Activated CD8-positive, alpha-beta memory T cell treated with anti-CD3 and anti-CD28 coated beads, Interleukin-2, amount 10 ng/mL, durations not matched to agents 7 days and 5 days (primary cell): ENCODE results near the gene PDE3A. TPM values are rescaled to one million over a fixed set of nuclear protein-coding genes. Genes with fewer than 3 reads are reported as not detected.

ENCODE experiments used
- ATAC-seq: fragments of 150-1000 bp; cut with Tn5 transposase; one replicate; pipeline ENCODE4 v1.10.0; 2021; ENCODE audit warnings: moderate library complexity
- CTCF ChIA-PET: fragments of 350-600 bp; sonication (Branson Sonifier 250); formaldehyde crosslinking; loops from one replicate; lab custom pipeline; 2021; ENCODE audit warnings: antibody characterized with exemption; lab: Charles Lee
- DNase-seq: peaks from one replicate; pipeline ENCODE4 v3.0.0-alpha.2; 2020
- H3K27ac Mint-ChIP-seq: one replicate; pipeline ENCODE4 v1.8.0; 2021; ENCODE audit warnings: mild to moderate bottlenecking, mixed read lengths
- H3K27me3 Mint-ChIP-seq: one replicate; pipeline ENCODE4 v1.8.0; 2021; ENCODE audit warnings: mixed read lengths
- H3K36me3 Mint-ChIP-seq: one replicate; pipeline ENCODE4 v1.8.0; 2021; ENCODE audit warnings: mild to moderate bottlenecking, mixed read lengths
- H3K4me1 Mint-ChIP-seq: one replicate; pipeline ENCODE4 v1.8.0; 2021; ENCODE audit warnings: mixed read lengths
- H3K4me3 Mint-ChIP-seq: one replicate; pipeline ENCODE4 v1.8.0; 2021; ENCODE audit warnings: mild to moderate bottlenecking, moderate library complexity, mixed read lengths
- H3K9me3 Mint-ChIP-seq: one replicate; pipeline ENCODE4 v1.8.0; 2022; ENCODE audit warnings: low read depth, mixed read lengths
- total RNA-seq, 2 experiments: library from RNA; stranded (reverse); gene quantifications; one replicate each; pipeline ENCODE4 v1.2.3, GENCODE V29; 2021

PDE3A gene
- total RNA-seq, 2 experiments from 2014 or later: not detected

DNA sequence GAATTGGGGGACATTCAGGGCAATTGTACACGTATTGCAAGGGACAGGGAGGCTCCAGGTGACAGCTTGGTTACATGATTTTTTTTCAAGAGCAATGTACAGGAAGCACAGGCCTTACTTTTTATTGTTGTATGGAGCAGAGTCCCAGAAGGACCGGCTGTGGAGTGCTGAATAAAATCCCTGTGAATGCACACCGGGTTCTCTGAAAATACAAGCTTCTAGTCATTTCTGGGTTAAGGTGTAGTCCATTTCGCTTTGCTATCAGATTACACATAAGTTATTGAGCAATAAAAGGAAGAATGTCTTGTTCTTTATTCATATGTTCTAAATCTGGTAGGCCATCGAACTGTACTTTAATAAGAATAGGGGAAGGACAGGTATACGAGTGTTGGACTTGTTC is 52.2 kb downstream of the PDE3A start:
- Mint-ChIP-seq H3K4me1 (peaks cover 2% of the 10 kb centered on the region), H3K27me3 (no peaks in the 10 kb centered on the region), H3K4me3 (no peak overlapping the region), H3K27ac (no peak overlapping the region), H3K36me3 (no peaks in the 10 kb centered on the region), H3K9me3 (no peaks in the 10 kb centered on the region)
- CTCF ChIA-PET: no interaction called here
- ATAC-seq (no peak), DNase-seq (no peak)

DNA sequence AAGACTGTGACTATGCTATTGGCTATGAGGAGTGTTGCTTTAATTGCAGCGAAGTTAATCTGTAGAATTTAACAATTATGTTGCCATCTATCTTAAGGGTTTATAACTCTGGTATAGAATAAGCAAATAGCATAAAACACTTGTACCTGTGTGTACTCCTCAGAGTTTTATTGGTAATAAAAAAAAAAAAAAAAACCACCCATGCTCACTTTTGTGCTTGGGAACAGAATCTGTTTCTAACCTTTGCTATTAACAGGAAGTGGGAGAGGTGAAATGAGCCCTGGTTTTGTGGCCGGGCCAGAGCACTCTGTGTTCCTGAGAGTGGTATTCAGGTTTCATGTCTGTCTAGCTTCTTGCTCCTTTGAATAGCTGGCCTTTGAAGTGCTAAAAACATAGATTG is 53.1 kb downstream of the PDE3A start:
- Mint-ChIP-seq H3K4me3 (no peak overlapping the region), H3K4me1 (peaks cover 2% of the 10 kb centered on the region), H3K36me3 (no peaks in the 10 kb centered on the region), H3K27ac (no peak overlapping the region), H3K9me3 (no peaks in the 10 kb centered on the region), H3K27me3 (no peaks in the 10 kb centered on the region)
- DNase-seq (no peak), ATAC-seq (no peak)
- CTCF ChIA-PET: no interaction called here

DNA sequence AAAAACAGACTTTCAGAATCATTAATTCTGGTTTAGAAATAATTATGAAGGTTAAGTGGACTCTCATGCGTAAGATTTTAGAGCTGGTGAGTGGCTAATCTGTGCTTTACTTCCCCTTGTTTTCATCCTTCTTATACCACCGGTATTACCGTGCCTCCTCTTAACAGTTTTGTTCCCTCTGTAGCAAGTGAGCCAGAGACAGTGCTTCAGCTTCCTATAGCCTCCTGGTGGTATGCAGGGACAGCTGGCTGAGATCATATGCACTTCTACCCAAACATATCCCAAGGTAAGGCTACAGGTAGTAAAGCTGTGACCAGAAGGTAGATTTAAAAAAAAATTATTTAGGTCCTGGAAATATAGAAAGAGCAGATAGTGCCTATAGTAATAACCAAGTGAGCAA is 55.2 kb downstream of the PDE3A start:
- no peak for ATAC-seq

DNA sequence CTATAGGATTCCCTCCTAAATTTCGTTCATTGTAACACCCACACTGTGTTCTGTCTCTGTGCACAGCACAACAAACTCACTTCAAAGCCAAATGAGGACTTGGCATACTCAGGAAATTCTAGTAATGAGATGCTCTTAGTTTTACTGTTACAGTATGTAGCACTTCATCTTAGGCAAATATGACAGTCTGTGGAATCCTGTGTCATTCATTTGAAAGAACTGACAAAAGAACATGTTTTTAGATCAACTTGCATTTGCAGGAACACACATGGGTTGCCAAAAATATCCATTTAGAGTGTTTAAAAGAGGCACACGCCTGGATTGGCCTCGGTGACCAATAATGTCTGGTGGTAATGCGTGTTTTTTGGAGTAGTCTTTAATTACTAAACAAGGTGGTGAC is 56.5 kb downstream of the PDE3A start:
- Mint-ChIP-seq H3K4me3 (no peak overlapping the region), H3K27ac (no peak overlapping the region), H3K9me3 (no peaks in the 10 kb centered on the region), H3K4me1 (peaks cover 2% of the 10 kb centered on the region), H3K27me3 (no peaks in the 10 kb centered on the region), H3K36me3 (no peaks in the 10 kb centered on the region)
- DNase-seq: no peak
- ATAC-seq: no peak
- CTCF ChIA-PET: no interaction called here

More for the DNA sequence above, 55.2 kb downstream of the PDE3A start:
- no peak overlapping the region for H3K27ac Mint-ChIP-seq
- DNase-seq: no peak
- H3K36me3 Mint-ChIP-seq: no peaks in the 10 kb centered on the region
- CTCF ChIA-PET: no interaction called here
- no peak overlapping the region for H3K4me3 Mint-ChIP-seq
- no peaks in the 10 kb centered on the region for H3K9me3 Mint-ChIP-seq
- peaks cover 2% of the 10 kb centered on the region for H3K4me1 Mint-ChIP-seq
- no peaks in the 10 kb centered on the region for H3K27me3 Mint-ChIP-seq

DNA sequence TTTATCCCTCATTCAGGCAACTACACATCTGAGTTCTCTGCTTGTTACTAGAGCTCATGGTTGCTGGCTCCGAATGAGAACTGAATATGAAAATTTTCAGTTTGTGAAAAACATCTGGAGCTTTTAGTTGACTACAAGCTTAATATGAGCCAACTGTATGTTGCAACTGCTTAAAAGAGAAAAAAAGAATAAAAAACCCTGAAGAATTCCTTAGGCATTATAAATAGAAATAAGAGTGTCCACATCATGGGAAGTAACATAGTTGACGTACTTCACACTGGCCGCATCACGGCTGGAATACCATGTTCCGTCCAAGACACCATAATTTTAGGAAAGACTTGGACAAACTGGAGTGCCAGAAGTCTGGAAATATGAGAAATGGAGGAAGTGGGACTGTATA is 57.9 kb downstream of the PDE3A start:
- Mint-ChIP-seq H3K36me3 (no peaks in the 10 kb centered on the region), H3K27me3 (peaks cover 2% of the 10 kb centered on the region), H3K27ac (no peak overlapping the region), H3K9me3 (no peaks in the 10 kb centered on the region), H3K4me1 (peaks cover 2% of the 10 kb centered on the region), H3K4me3 (no peak overlapping the region)
- DNase-seq (no peak), ATAC-seq (no peak)
- CTCF ChIA-PET: no interaction called here

DNA sequence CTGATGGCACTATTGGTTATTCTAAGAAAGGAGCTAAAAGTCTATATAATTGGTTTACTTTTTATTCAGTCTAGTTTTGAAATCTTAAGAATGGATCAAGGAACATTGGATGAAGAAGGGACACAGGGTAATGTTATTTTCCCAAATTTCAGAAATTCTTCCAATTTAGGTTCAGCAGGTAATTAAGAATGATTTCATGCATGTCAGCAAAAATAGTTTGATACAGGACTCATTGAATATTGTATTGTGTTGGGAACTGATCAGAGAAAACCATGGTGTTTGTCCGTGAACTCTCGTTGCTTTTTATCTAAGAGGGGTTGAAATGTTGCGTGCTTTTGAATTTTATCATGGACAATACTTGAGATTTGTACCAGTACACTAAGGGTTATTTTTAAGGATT is 58.6 kb downstream of the PDE3A start:
- H3K27ac Mint-ChIP-seq: no peak overlapping the region
- CTCF ChIA-PET: no interaction called here
- peaks cover 2% of the 10 kb centered on the region for H3K27me3 Mint-ChIP-seq

DNA sequence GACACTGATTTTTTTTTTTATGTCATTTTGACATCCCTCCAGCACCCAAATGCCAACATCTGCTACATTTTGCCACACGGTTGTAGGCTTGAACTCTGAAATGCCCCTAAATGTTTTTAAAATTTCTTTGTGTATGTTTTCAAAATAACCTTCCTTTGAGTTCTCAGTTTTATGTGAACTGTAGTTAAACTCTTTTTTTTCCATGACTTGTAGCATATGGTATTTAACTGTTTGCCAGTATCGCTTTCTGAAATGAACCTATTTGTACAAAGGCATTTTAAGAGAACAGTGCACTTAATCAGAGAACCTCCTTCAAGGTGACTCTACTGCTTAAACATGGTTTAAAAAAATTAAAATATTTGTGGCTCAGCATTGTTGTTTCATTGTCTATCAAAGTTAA is 61.5 kb downstream of the PDE3A start:
- peaks cover 2% of the 10 kb centered on the region for H3K27me3 Mint-ChIP-seq
- CTCF ChIA-PET: no interaction called here
- no peak overlapping the region for H3K27ac Mint-ChIP-seq
- H3K4me3 Mint-ChIP-seq: no peak overlapping the region
- DNase-seq (no peak), ATAC-seq (no peak)
- H3K4me1 Mint-ChIP-seq: no peaks in the 10 kb centered on the region
- H3K9me3 Mint-ChIP-seq: no peaks in the 10 kb centered on the region
- no peaks in the 10 kb centered on the region for H3K36me3 Mint-ChIP-seq

More for the DNA sequence above, 58.6 kb downstream of the PDE3A start:
- Mint-ChIP-seq H3K4me1 (no peaks in the 10 kb centered on the region), H3K9me3 (no peaks in the 10 kb centered on the region), H3K36me3 (no peaks in the 10 kb centered on the region), H3K4me3 (no peak overlapping the region)
- no peak for DNase-seq
- no peak for ATAC-seq

DNA sequence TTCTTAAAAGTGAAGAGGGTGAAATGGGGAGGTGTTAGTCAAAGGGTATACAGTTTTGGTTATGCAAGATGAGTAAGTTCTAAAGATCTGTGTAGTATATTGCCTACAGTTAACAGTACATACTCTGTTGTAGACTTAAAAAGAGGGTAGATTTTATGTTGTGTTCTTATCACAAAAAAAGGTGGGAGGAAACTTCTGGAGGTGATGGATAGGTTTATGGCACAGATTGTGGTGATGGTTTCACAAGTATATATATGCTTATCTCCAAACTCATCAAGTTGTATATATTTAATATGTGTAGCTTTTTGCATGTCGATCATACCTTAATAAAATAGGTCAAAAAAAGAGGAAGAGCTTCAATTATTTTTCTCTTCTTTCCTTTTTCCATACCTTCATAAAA is 64.0 kb downstream of the PDE3A start:
- Mint-ChIP-seq H3K27me3 (peaks cover 2% of the 10 kb centered on the region), H3K9me3 (no peaks in the 10 kb centered on the region), H3K4me1 (no peaks in the 10 kb centered on the region), H3K36me3 (no peaks in the 10 kb centered on the region), H3K4me3 (no peak overlapping the region), H3K27ac (no peak overlapping the region)
- CTCF ChIA-PET: no interaction called here
- ATAC-seq: no peak
- DNase-seq: no peak

DNA sequence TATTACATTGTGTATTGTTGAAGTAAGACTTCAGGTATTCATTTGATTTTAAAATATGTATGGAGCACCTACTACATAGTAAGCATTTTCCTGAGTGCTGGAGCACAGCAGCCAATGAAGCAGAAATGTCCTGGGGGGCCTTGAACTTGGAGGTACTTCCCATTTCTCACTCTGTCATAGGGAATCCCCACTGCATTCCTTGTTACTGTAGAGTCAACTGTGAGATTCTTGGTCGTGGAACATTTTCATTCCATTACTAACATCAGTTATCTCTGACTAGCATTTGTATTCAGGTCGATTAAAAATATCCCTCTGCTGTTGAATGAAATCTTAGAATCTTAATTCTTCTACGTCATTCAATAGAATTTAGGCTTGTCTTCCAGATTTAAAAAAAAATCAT is 66.7 kb downstream of the PDE3A start:
- no peaks in the 10 kb centered on the region for H3K9me3 Mint-ChIP-seq
- no peaks in the 10 kb centered on the region for H3K36me3 Mint-ChIP-seq
- H3K4me3 Mint-ChIP-seq: no peak overlapping the region
- CTCF ChIA-PET: no interaction called here
- DNase-seq (no peak), ATAC-seq (no peak)
- no peaks in the 10 kb centered on the region for H3K4me1 Mint-ChIP-seq
- H3K27ac Mint-ChIP-seq: no peak overlapping the region
- peaks cover 2% of the 10 kb centered on the region for H3K27me3 Mint-ChIP-seq

DNA sequence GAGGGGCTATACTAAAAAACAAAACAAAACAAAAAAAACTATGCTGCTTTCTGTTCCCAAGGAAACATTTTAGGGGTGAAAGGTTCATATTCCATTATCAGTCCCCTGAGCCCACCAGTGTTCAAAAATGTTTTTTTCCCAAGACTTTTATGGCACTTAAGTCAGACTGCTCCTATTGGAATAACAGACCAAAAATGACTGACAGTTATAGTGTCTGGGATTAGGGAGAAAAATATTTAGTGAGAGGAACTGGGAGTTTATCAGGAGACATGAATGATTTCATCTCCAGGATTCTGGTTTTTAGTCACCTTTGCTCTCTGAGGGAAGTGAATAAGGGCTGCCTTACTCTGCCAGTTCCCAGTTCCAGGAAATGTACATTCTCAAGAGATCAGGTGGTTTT is 68.0 kb downstream of the PDE3A start:
- Mint-ChIP-seq H3K4me3 (no peak overlapping the region), H3K27me3 (no peaks in the 10 kb centered on the region), H3K36me3 (no peaks in the 10 kb centered on the region), H3K9me3 (no peaks in the 10 kb centered on the region), H3K27ac (no peak overlapping the region), H3K4me1 (no peaks in the 10 kb centered on the region)
- ATAC-seq: no peak
- no peak for DNase-seq
- CTCF ChIA-PET: no interaction called here

DNA sequence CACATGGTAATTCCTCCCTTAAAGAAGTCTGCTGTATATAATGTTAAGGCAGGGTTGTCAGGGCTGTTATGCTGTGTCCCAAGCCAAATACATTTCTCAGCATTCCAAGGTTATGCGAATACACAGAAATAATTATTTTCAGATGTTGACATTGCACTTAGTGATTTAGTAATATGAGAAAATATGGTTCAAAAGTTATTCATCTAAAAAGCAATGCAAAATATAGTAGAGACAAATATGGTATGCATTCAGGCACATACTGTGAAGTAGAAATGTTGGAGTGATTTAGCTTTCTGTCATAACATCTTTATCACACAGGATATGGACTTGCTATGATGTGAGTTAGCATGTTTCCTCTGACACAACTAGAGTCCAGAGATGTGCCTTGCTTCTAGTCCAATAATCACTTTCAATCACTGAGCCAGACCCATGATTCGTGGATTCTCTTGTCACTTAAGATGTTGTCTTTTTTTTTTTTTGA is 70.0 kb downstream of the PDE3A start:
- H3K36me3 Mint-ChIP-seq: no peaks in the 10 kb centered on the region
- H3K4me3 Mint-ChIP-seq: no peak overlapping the region
- no peak for ATAC-seq
- H3K27me3 Mint-ChIP-seq: no peaks in the 10 kb centered on the region
- DNase-seq: no peak
- CTCF ChIA-PET: no interaction called here
- no peaks in the 10 kb centered on the region for H3K4me1 Mint-ChIP-seq
- no peak overlapping the region for H3K27ac Mint-ChIP-seq
- no peaks in the 10 kb centered on the region for H3K9me3 Mint-ChIP-seq

DNA sequence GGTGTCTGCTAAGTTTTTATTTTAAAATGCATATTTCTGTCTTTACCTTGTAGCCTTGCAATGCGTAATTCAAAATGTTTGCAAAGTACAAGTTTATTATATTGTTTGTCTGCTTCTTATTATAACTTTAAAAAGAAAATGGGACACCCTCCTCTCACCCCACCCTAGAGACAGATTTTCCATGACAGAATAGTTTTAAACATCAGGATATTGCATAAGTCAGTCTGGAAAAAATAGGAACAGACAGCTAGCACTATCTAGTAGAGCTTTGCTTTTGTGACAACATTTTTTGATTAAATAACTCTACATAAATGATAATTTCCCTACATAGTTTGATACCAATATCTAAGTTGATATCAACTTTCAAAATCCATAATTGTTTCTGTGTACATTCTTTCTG is 71.3 kb downstream of the PDE3A start:
- Mint-ChIP-seq H3K36me3 (no peaks in the 10 kb centered on the region), H3K9me3 (no peaks in the 10 kb centered on the region), H3K27me3 (no peaks in the 10 kb centered on the region), H3K4me3 (no peak overlapping the region), H3K27ac (no peak overlapping the region), H3K4me1 (no peaks in the 10 kb centered on the region)
- DNase-seq (no peak), ATAC-seq (no peak)
- CTCF ChIA-PET: no interaction called here

DNA sequence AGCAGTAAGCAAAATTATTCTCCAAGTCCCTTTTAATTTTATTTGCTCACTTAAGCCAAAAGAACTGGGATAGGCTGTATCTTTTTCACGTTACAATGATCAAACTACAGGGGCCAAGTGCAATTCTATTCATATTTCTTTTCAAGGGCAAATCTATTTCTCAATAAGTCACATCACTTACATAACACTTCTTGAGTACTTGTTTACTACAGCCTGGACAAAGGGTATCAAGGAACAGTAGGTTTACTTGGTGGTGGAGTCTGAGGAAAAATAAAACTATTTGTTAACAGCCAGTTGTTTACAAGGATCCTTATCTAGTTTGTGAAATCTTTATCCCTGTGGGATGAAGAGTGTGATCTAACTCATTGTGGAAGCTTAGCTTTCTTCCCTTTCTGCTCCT is 72.1 kb downstream of the PDE3A start:
- Mint-ChIP-seq H3K36me3 (no peaks in the 10 kb centered on the region), H3K9me3 (no peaks in the 10 kb centered on the region), H3K27ac (no peak overlapping the region), H3K4me3 (no peak overlapping the region), H3K4me1 (no peaks in the 10 kb centered on the region), H3K27me3 (no peaks in the 10 kb centered on the region)
- CTCF ChIA-PET: no interaction called here
- DNase-seq (no peak), ATAC-seq (no peak)

DNA sequence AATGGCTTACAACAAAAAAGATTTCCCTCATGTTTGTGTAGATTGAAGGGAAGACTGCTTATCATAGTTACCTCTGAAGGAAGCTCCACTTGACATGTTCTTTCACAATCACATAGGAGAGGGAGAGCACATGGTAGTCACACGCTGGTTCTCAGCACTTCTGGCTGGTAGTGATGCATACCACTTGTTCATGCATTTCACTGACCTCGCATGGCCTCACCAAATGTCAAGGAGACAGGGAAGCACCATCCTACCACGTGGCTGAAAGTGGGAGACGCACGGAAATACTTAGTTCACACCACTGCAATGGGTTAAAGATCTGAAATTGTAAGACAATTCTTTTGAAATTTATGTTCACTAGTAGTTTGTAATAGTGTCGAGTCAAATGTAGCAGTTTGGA is 74.0 kb downstream of the PDE3A start:
- Mint-ChIP-seq H3K4me1 (no peaks in the 10 kb centered on the region), H3K9me3 (no peaks in the 10 kb centered on the region), H3K27ac (no peak overlapping the region), H3K36me3 (no peaks in the 10 kb centered on the region), H3K4me3 (no peak overlapping the region), H3K27me3 (no peaks in the 10 kb centered on the region)
- no peak for ATAC-seq
- CTCF ChIA-PET: no interaction called here
- DNase-seq: no peak

DNA sequence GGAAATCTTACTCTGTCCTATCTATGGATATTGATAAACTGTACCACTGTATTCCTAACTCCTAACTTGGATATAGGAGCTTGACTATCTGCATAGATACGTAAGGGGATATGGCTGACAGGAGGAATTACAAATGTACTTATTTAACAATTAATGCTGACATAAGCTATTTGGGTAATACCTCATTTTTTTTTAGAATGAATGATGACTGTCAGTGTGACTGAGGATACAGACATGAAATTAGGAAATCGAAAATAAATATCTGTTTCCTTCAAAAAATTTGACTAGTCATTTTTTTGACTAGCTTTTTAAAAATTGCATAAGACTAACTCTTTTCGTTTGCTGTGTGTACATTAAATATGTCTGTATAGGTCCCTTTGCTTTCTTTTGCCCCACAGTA is 74.9 kb downstream of the PDE3A start:
- H3K36me3 Mint-ChIP-seq: no peaks in the 10 kb centered on the region
- ATAC-seq (no peak), DNase-seq (no peak)
- no peaks in the 10 kb centered on the region for H3K27me3 Mint-ChIP-seq
- CTCF ChIA-PET: no interaction called here
- no peaks in the 10 kb centered on the region for H3K4me1 Mint-ChIP-seq
- H3K4me3 Mint-ChIP-seq: no peak overlapping the region
- H3K9me3 Mint-ChIP-seq: no peaks in the 10 kb centered on the region
- H3K27ac Mint-ChIP-seq: no peak overlapping the region
